ENCODE results near the gene PPME1. TPM values are rescaled to one million over a fixed set of nuclear protein-coding genes. Genes with fewer than 3 reads are reported as not detected.
"Not testable (repeated sequence)": the region's sequence is repeated elsewhere in the genome, so short reads cannot be mapped to it uniquely, and the experiment has no call there.

Gene PPME1
- polyA plus RNA-seq (ENCODE audit: insufficient read length): 42.7 TPM
- long read RNA-seq, donor 1, transcript PPME1-201 (14 exons, 2,677 nt): major isoform, 13 of 13 reads
- long read RNA-seq, donor 1, partial matches to known transcripts: 0 of 13 reads
- long read RNA-seq, donor 1, other reads (novel, unspliced or antisense): 0 of 13 reads
- long read RNA-seq, donor 2, full-length matches to known transcripts: 7 of 7 reads
- long read RNA-seq, donor 2, partial matches to known transcripts: 0 of 7 reads
- long read RNA-seq, donor 2, other reads (novel, unspliced or antisense): 0 of 7 reads
- long read RNA-seq, donor 3, partial matches to known transcripts: 0 of 3 reads
- long read RNA-seq, donor 3, other reads (novel, unspliced or antisense): 0 of 3 reads
- long read RNA-seq, donor 4: 0 reads
- long read RNA-seq, donor 5, transcript PPME1-201 (14 exons, 2,677 nt): major isoform, 13 of 13 reads
- long read RNA-seq, donor 5, partial matches to known transcripts: 0 of 13 reads
- long read RNA-seq, donor 5, other reads (novel, unspliced or antisense): 0 of 13 reads
- long read RNA-seq, donor 6, partial matches to known transcripts: 0 of 3 reads
- long read RNA-seq, donor 6, other reads (novel, unspliced or antisense): 0 of 3 reads
- long read RNA-seq, donor 7, transcript PPME1-201 (14 exons, 2,677 nt): major isoform, 13 of 15 reads
- long read RNA-seq, donor 7, partial matches to known transcripts: 0 of 15 reads
- long read RNA-seq, donor 7, other reads (novel, unspliced or antisense): 0 of 15 reads
- long read RNA-seq, donor 8, partial matches to known transcripts: 0 of 4 reads
- long read RNA-seq, donor 8, other reads (novel, unspliced or antisense): 0 of 4 reads

GRCh38 chr11:74170694-74171629, at the start of gene PPME1, which contains the start of gene C2CD3:
PPME1 (plus strand) TSS chr11:74171289; CDS start chr11:74171422, 133 bp downstream.
C2CD3 (minus strand) TSS chr11:74171002; CDS start chr11:74170792, 210 bp downstream.
- DNase-seq: peak; percentile 99

GRCh38 chr11:74121804-74122203, 49.3 kb upstream of the PPME1 start:
- DNase-seq: no peak

GRCh38 chr11:74123008-74123448, 48.1 kb upstream of the PPME1 start:
- no peak for DNase-seq

- DNase-seq: not testable (repeated sequence)
These were observed 42.0 kb upstream of the PPME1 start for GRCh38 chr11:74129121-74129520.

GRCh38 chr11:74132833-74133232, 38.3 kb upstream of the PPME1 start:
- DNase-seq: no peak

GRCh38 chr11:74133436-74133835, 37.7 kb upstream of the PPME1 start:
- no peak for DNase-seq

GRCh38 chr11:74134661-74135060, 36.4 kb upstream of the PPME1 start:
- DNase-seq: no peak

- no peak for DNase-seq
These were observed 35.8 kb upstream of the PPME1 start for GRCh38 chr11:74135127-74135840.

GRCh38 chr11:74138021-74138420, 33.1 kb upstream of the PPME1 start:
- DNase-seq: no peak

GRCh38 chr11:74138572-74138971, 32.5 kb upstream of the PPME1 start:
- peak; percentile 2 for DNase-seq

- no peak for DNase-seq
These were observed 31.8 kb upstream of the PPME1 start for GRCh38 chr11:74139151-74139918.

- DNase-seq: not testable (repeated sequence)
These were observed 31.1 kb upstream of the PPME1 start for GRCh38 chr11:74139919-74140431.

- no peak for DNase-seq
These were observed 29.8 kb upstream of the PPME1 start for GRCh38 chr11:74141241-74141695.

GRCh38 chr11:74141908-74142307, 29.2 kb upstream of the PPME1 start:
- DNase-seq: no peak

- DNase-seq: no peak
These were observed 28.5 kb upstream of the PPME1 start for GRCh38 chr11:74142624-74143023.

GRCh38 chr11:74144592-74144991, 26.5 kb upstream of the PPME1 start:
- DNase-seq: no peak

GRCh38 chr11:74147199-74147929, 23.7 kb upstream of the PPME1 start:
- no peak for DNase-seq

GRCh38 chr11:74153224-74153623, 17.9 kb upstream of the PPME1 start:
- no peak for DNase-seq

GRCh38 chr11:74154620-74155281, 16.3 kb upstream of the PPME1 start:
- no peak for DNase-seq
